Gastrocnemius medialis (tissue), 4 donors: Measurements from ENCODE around the gene FBXL13. TPM values are rescaled to one million over a fixed set of nuclear protein-coding genes. Genes with fewer than 3 reads are reported as not detected.

Experiments
- ATAC-seq, 2 donors: fragments of 150-250 bp; one replicate each; pipeline ENCODE4 v1.9.1; 2016
- DNase-seq, 2 donors: peaks; one replicate each; pipeline ENCODE4 v3.0.0-alpha.2; 2019
- H3K27ac ChIP-seq, 4 donors: fragments of 200-600 bp; sonication (generic); 1 replicate in 1 of 4; 2 replicates in 3 of 4; pipeline ENCODE4 v1.5.1; 2016 to 2018; ENCODE audit warnings: mild to moderate bottlenecking in 2 of 4, moderate library complexity in 1 of 4
- H3K27me3 ChIP-seq, 3 donors: fragments of 200-600 bp; sonication (generic) in 2 of 3; 1 replicate in 1 of 3; 2 replicates in 2 of 3; pipeline versions ENCODE4 v1.5.1 to v1.6.0; 2016 to 2019; ENCODE audit warnings: mild to moderate bottlenecking in 1 of 3, moderate library complexity in 1 of 3
- H3K36me3 ChIP-seq, 2 donors: fragments of 200-600 bp; sonication (generic) in 1 of 2; one replicate each; pipeline ENCODE4 v1.5.1; 2017 to 2018
- H3K4me1 ChIP-seq, 2 donors: fragments of 200-600 bp; sonication (generic) in 1 of 2; one replicate each; pipeline ENCODE4 v1.5.1; 2016 to 2017; ENCODE audit warnings: mild to moderate bottlenecking in 2 of 2
- H3K4me3 ChIP-seq, 4 donors: fragments of 200-600 bp; sonication (generic) in 3 of 4; 1 replicate in 1 of 4; 2 replicates in 3 of 4; pipeline ENCODE4 v1.5.1; 2016 to 2019; ENCODE audit warnings: mild to moderate bottlenecking in 2 of 4
- H3K9me3 ChIP-seq, 3 donors: fragments of 200-600 bp; sonication (generic) in 2 of 3; 1 replicate in 1 of 3; 2 replicates in 2 of 3; pipeline ENCODE4 v1.5.1; 2016 to 2019
- CTCF ChIP-seq, 5 experiments: fragments of 450-650 bp in 3 of 5; fragments of 200-600 bp in 2 of 5; sonication (generic) in 2 of 5; IDR thresholded peaks in 4 of 5; conservative IDR thresholded peaks in 1 of 5; 1 replicate in 4 of 5; 2 replicates in 1 of 5; pipeline ENCODE4 v1.5.1; 2016 to 2019; ENCODE audit warnings: antibody characterized with exemption in 5 of 5, mild to moderate bottlenecking in 3 of 5, moderate library complexity in 3 of 5
- POLR2A ChIP-seq, 2 donors: fragments of 450-650 bp; IDR thresholded peaks; one replicate each; pipeline ENCODE4 v1.6.1; 2017; ENCODE audit warnings: antibody characterized with exemption in 2 of 2, mild to moderate bottlenecking in 2 of 2, moderate library complexity in 2 of 2
- in situ Hi-C, 4 donors: fragments of 200-750 bp; cut with MboI; loops; one replicate each; pipeline versions ENCODE4 v1.15.0 to v1.8.0; 2017; ENCODE audit warnings: low sequenced_read_pairs in 4 of 4
- intact Hi-C: fragments of 100-400 bp; cut with DNase I; formaldehyde crosslinking; loops from one replicate; pipeline ENCODE4 v1.15.1; 2023; ENCODE audit warnings: low total_unique reads
- total RNA-seq, 4 donors: library from RNA; depleted of rRNA; stranded (reverse); fragments of >200 nt; gene quantifications; one replicate each; pipeline versions ENCODE4 v1.1.0 to v1.2.3, GENCODE V29; 2016

Gene FBXL13
- total RNA-seq, 4 donors from 2014 or later = 0.26 TPM; not detected in 3

DNA sequence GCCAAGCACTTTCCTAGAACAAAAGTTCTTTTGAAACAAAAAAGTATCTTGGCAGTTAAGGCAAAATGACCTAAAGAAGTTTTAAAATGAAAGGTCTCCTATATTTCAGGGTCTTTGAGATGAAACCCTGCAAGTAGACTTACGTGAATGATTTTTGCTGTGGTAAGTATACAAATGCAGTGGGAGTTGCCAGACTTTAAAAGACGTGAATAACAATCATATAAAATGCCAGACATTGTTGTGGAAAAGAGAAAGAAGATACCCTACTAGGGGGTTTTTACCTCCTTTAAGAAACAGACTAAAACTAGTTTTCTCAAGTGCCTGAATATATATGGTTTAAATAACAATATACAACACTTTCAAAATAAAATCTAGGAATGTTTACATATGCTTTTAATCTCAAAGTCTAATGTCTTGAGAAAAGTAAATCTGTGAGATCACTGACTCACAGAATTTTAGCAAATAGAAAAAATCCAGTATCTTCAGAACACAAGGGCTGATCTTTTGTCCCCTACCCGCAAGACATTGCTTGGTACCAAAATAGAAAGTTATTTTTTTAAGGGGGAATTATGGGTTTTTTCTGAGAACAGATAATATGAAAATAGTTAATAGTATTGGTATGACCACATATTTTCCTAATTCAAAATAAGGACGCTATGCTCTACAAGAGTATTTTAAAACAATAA is 132.3 kb downstream of the FBXL13 start:
- DNase-seq (no peak), ATAC-seq (no peak)
- Histone ChIP-seq H3K4me1 (peaks cover 8 to 10% of the 10 kb centered on the region in 2 donors), H3K27me3 (no peaks in the 10 kb centered on the region), H3K9me3 (no peaks in the 10 kb centered on the region), H3K36me3 (no peaks in the 10 kb centered on the region), H3K4me3 (no peak overlapping the region), H3K27ac (peak overlapping the region in 1 of 4 donors; percentile 12)
- TF ChIP-seq POLR2A (IDR thresholded peaks at IDR 0.05) (no peak), CTCF (IDR thresholded peaks at IDR 0.05 in 4 of 5, conservative IDR thresholded peaks at IDR 0.05 in 1 of 5) (no peak)
- intact Hi-C loops = no loop called here
- in situ Hi-C loops = no loop called here

DNA sequence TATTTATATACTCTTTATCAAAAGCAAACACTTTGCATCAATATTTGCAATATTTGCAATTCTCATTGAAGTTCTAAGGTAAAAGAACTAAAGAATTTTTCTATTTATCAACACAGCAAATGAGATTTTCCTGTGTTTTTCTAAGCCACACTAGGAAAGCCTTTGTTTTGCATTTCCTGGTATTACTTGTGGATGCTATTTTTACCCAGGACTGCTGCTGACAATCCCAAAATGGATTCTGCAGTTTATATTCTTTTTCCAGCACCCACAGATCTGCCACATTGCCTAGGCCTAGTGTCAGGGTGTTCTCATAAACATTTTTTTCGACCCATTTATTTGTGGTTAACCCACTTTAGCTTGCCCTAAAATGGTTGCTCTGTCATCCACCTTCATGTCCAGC is 135.9 kb downstream of the FBXL13 start:
- H3K4me3 ChIP-seq = no peak overlapping the region
- no peak for TF ChIP-seq POLR2A (IDR thresholded peaks at IDR 0.05)
- no peak for TF ChIP-seq CTCF (IDR thresholded peaks at IDR 0.05 in 4 of 5, conservative IDR thresholded peaks at IDR 0.05 in 1 of 5)
- no peaks in the 10 kb centered on the region for H3K36me3 ChIP-seq
- DNase-seq = no peak
- intact Hi-C loops (no loop called here), in situ Hi-C loops (no loop called here)
- no peaks in the 10 kb centered on the region for H3K27me3 ChIP-seq
- peak overlapping the region in 3 of 4 donors; percentile 5 to 50 (median 39) for H3K27ac ChIP-seq
- peaks cover 5 to 8% of the 10 kb centered on the region in 2 donors for H3K4me1 ChIP-seq
- H3K9me3 ChIP-seq = no peaks in the 10 kb centered on the region
- no peak for ATAC-seq

DNA sequence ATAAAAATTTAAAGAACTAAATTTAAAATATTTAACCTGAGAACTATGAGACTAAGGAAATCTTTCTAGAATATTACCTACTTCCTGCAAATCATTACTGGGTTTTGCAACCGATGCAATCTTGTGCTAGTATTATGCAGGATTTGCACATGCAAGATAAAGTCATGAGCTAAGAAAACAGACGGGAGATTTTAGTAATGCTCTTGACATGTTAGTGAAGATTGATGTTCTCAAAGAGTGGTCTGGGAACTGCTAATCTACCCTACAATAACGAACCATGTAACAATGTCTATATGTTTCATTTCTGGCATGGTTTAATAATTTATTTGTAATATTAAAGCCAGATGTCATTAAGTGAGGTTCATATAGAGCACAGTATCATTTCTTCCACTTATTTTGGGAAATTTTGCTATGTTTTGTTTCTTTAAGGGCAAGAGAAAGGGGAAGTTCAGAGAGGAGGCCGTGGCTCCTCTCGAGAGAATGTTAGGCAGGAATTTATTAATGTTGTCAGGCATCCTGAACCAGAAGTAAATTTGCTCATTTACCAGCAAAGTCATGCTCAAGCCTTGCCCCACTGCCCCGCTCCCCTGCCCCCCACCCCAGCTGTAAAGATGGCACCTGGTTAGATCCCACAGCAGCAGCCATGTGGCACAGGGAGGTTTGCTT is 139.0 kb downstream of the FBXL13 start:
- H3K4me1 ChIP-seq = peaks cover 5 to 8% of the 10 kb centered on the region in 2 donors
- no peaks in the 10 kb centered on the region for H3K36me3 ChIP-seq
- ATAC-seq (no peak), DNase-seq (no peak)
- H3K9me3 ChIP-seq = no peaks in the 10 kb centered on the region
- no peaks in the 10 kb centered on the region for H3K27me3 ChIP-seq
- no peak overlapping the region for H3K4me3 ChIP-seq
- intact Hi-C loops (no loop called here), in situ Hi-C loops (no loop called here)
- H3K27ac ChIP-seq = no peak overlapping the region
- TF ChIP-seq POLR2A (IDR thresholded peaks at IDR 0.05) (no peak), CTCF (IDR thresholded peaks at IDR 0.05 in 4 of 5, conservative IDR thresholded peaks at IDR 0.05 in 1 of 5) (no peak)

- Histone ChIP-seq H3K9me3 (no peaks in the 10 kb centered on the region), H3K27ac (no peak overlapping the region), H3K4me1 (peaks cover 5 to 8% of the 10 kb centered on the region in 2 donors), H3K4me3 (no peak overlapping the region), H3K36me3 (no peaks in the 10 kb centered on the region), H3K27me3 (no peaks in the 10 kb centered on the region)
- ATAC-seq (no peak), DNase-seq (no peak)
- in situ Hi-C loops (no loop called here), intact Hi-C loops (no loop called here)
- TF ChIP-seq CTCF (IDR thresholded peaks at IDR 0.05 in 4 of 5, conservative IDR thresholded peaks at IDR 0.05 in 1 of 5) = no peak
- TF ChIP-seq POLR2A (IDR thresholded peaks at IDR 0.05) = no peak
These were observed 139.9 kb downstream of the FBXL13 start for GRCh38 chr7:102934701-102935100.
